ENCODE results near the gene IGF2R.

IGF2R gene

GRCh38 chr6:160102956-160103824, 134.3 kb downstream of the IGF2R start:
- POLR2A ChIA-PET (ENCODE audit: low non-redundant PET), result no interaction called here
- peak; percentile 32 for TF ChIP-seq CTCF (conservative IDR thresholded peaks at IDR 0.05; ENCODE audit: low read depth)
- CTCF ChIA-PET, result no interaction called here
- H3K27ac ChIP-seq, result no peak overlapping the region
- DNase-seq (ENCODE audit: low spot score), result peak; percentile 14

GRCh38 chr6:160103825-160104100, 134.9 kb downstream of the IGF2R start:
- CTCF ChIA-PET, result no interaction called here
- no peak for TF ChIP-seq CTCF (conservative IDR thresholded peaks at IDR 0.05; ENCODE audit: low read depth)
- H3K27ac ChIP-seq, result no peak overlapping the region
- no peak for DNase-seq (ENCODE audit: low spot score)
- POLR2A ChIA-PET (ENCODE audit: low non-redundant PET), result no interaction called here

- no peak for DNase-seq (ENCODE audit: low spot score)
- ChIA-PET CTCF (no interaction called here), POLR2A (ENCODE audit: low non-redundant PET) (no interaction called here)
- no peak for TF ChIP-seq CTCF (conservative IDR thresholded peaks at IDR 0.05; ENCODE audit: low read depth)
- no peak overlapping the region for H3K27ac ChIP-seq
Measured at GRCh38 chr6:160104821-160105517, 136.1 kb downstream of the IGF2R start.

GRCh38 chr6:160106010-160106409, 137.1 kb downstream of the IGF2R start:
- POLR2A ChIA-PET (ENCODE audit: low non-redundant PET), result no interaction called here
- no peak for TF ChIP-seq CTCF (conservative IDR thresholded peaks at IDR 0.05; ENCODE audit: low read depth)
- DNase-seq (ENCODE audit: low spot score), result no peak
- H3K27ac ChIP-seq, result no peak overlapping the region
- CTCF ChIA-PET, result no interaction called here

- POLR2A ChIA-PET (ENCODE audit: low non-redundant PET), result no interaction called here
Measured at GRCh38 chr6:160106701-160107100, 137.8 kb downstream of the IGF2R start.

GRCh38 chr6:160108077-160108476, 139.2 kb downstream of the IGF2R start:
- CTCF ChIA-PET, result no interaction called here

More at GRCh38 chr6:160106701-160107100, 137.8 kb downstream of the IGF2R start:
- no peak overlapping the region for H3K27ac ChIP-seq
- no peak for DNase-seq (ENCODE audit: low spot score)
- CTCF ChIA-PET, result interaction anchor here (0.6 kb wide), 1 partner anchor 19 kb away, joined by 4 read pairs; no protein-coding TSS in a partner anchor
- TF ChIP-seq CTCF (conservative IDR thresholded peaks at IDR 0.05; ENCODE audit: low read depth), result no peak

More at GRCh38 chr6:160108077-160108476, 139.2 kb downstream of the IGF2R start:
- DNase-seq (ENCODE audit: low spot score), result no peak
- POLR2A ChIA-PET (ENCODE audit: low non-redundant PET), result no interaction called here
- no peak for TF ChIP-seq CTCF (conservative IDR thresholded peaks at IDR 0.05; ENCODE audit: low read depth)
- H3K27ac ChIP-seq, result no peak overlapping the region
